Sigmoid colon (tissue), 7 donors: ENCODE data around the gene ZNF831. TPM values are rescaled to one million over a fixed set of nuclear protein-coding genes. Genes with fewer than 3 reads are reported as not detected.

Experiments
- DNase-seq: peaks from one replicate; pipeline ENCODE4 v3.0.0-alpha.2; 2019
- H3K27ac ChIP-seq, 4 donors: fragments of 200-600 bp; sonication (generic); one replicate each; pipeline ENCODE4 v1.5.1; 2016 to 2019; ENCODE audit warnings: mild to moderate bottlenecking in 1 of 4
- H3K27me3 ChIP-seq, 3 donors: fragments of 200-600 bp; sonication (generic); one replicate each; pipeline ENCODE4 v1.5.1; 2019; ENCODE audit warnings: mild to moderate bottlenecking in 1 of 3
- H3K36me3 ChIP-seq, 4 donors: fragments of 200-600 bp; sonication (generic); one replicate each; pipeline ENCODE4 v1.5.1; 2016 to 2019
- H3K4me1 ChIP-seq, 4 donors: fragments of 200-600 bp; sonication (generic); one replicate each; pipeline ENCODE4 v1.5.1; 2017 to 2019
- H3K4me3 ChIP-seq, 4 donors: fragments of 200-600 bp; sonication (generic); one replicate each; pipeline ENCODE4 v1.5.1; 2017 to 2019; ENCODE audit warnings: mild to moderate bottlenecking in 2 of 4, moderate library complexity in 1 of 4
- H3K9me3 ChIP-seq, 4 donors: fragments of 200-600 bp in 3 of 4; sonication (generic) in 3 of 4; one replicate each; pipeline versions ENCODE4 v1.5.1 to v1.6.1; 2013 to 2019
- CTCF ChIP-seq, 4 experiments: fragments of 450-650 bp in 3 of 4; fragments of 200-600 bp in 1 of 4; IDR thresholded peaks; one replicate each; pipeline ENCODE4 v1.5.1; 2016 to 2019; ENCODE audit warnings: antibody characterized with exemption in 4 of 4, mild to moderate bottlenecking in 3 of 4, moderate library complexity in 2 of 4
- EP300 ChIP-seq, 4 donors: sonication (generic); formaldehyde crosslinking; IDR thresholded peaks; one replicate each; pipeline ENCODE4 v1.6.1; 2017; ENCODE audit warnings: antibody characterized with exemption in 4 of 4
- POLR2A ChIP-seq, 2 donors: fragments of 450-650 bp; IDR thresholded peaks; one replicate each; pipeline ENCODE4 v1.6.1; 2016; ENCODE audit warnings: antibody characterized with exemption in 2 of 2, mild to moderate bottlenecking in 2 of 2, moderate library complexity in 2 of 2
- POLR2AphosphoS5 ChIP-seq, 4 donors: sonication (generic); formaldehyde crosslinking; IDR thresholded peaks; one replicate each; pipeline ENCODE4 v1.6.1; 2017; ENCODE audit warnings: antibody characterized with exemption in 4 of 4
- WGBS, 2 donors: extraction: QIAGEN DNeasy Blood & Tissue Kit; methylation state at CpG; one replicate each; pipeline ENCODE4 v1.1.7; 2013; 5-methylcytosine and 5-hydroxymethylcytosine counted together
- intact Hi-C: fragments of 100-400 bp; cut with DNase I; formaldehyde crosslinking; loops from one replicate; pipeline ENCODE4 v1.15.1; 2023
- polyA plus RNA-seq, 3 donors: library from polyadenylated mRNA; stranded (reverse); fragments of 200-250 nt; gene quantifications; one replicate each; pipeline ENCODE4 v1.2.3, GENCODE V29; 2013
- total RNA-seq, 4 donors: library from RNA; depleted of rRNA; stranded (reverse); fragments of >200 nt; gene quantifications; one replicate each; pipeline ENCODE4 v1.1.0, GENCODE V29; 2016
- donor health status: healthy with polysubstance abuse.
- donor health status: Bipolar disorder and iron deficiency.
- donor health status: healthy.

Gene ZNF831
- total and polyA plus RNA-seq, 7 donors = under 0.01 to 4.4 (median 0.50) TPM; not detected in 1

GRCh38 chr20:59123678-59124255, 39.9 kb upstream of the ZNF831 start:
- WGBS, 2 donors = 59 to 74% methylated on average over 10 of the region's 10 CpGs
- H3K27me3 ChIP-seq = no peaks in the 10 kb centered on the region
- no peak overlapping the region for H3K4me3 ChIP-seq

DNA sequence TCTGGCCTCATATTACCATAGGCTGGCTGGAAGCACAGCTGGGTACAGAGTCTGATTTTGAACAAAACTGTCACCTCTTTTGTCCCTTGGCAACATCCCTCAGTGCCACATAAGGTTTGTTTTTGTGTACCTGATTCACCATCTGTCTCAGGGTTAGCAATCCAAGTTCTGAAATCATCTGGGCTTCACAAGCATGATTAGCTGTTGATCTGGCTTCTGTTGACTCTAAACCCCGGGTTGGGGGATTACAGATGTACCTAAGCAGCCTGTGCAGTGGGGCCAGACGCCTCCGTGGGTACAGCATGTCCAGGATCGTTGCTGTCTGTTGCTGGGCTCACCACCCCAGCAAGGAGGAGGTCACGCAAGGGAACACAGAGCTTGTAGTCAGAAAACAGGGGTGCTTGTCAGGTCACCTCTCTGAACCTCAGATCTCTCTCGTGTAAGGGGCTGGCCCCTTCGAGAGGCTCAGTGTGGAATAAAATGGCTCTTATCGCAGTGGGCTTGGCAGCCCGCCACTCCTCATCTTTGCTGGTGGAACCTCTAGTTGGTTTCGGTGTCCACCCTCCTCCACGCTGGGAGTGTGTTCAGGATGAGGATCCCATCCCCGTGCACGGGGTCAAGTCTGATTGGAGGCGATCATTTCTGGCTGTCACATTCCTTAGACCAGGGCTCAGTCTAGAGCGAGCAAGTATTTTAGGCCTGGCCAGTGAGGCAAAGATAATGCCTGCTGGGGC, 39.2 kb upstream of the ZNF831 start:
- TF ChIP-seq POLR2AphosphoS5 (IDR thresholded peaks at IDR 0.05) (no peak), CTCF (IDR thresholded peaks at IDR 0.05) (no peak), EP300 (IDR thresholded peaks at IDR 0.05) (no peak), POLR2A (IDR thresholded peaks at IDR 0.05) (no peak)
- Histone ChIP-seq H3K9me3 (peaks cover 0 to 2% (median 0%) of the 10 kb centered on the region in 4 donors), H3K36me3 (no peaks in the 10 kb centered on the region), H3K4me3 (no peak overlapping the region), H3K27me3 (no peaks in the 10 kb centered on the region), H3K4me1 (no peaks in the 10 kb centered on the region), H3K27ac (no peak overlapping the region)
- 87 to 94% methylated on average over 15 of the region's 15 CpGs for WGBS, 2 donors
- intact Hi-C loops = no loop called here
- no peak for DNase-seq

More at GRCh38 chr20:59123678-59124255, 39.9 kb upstream of the ZNF831 start:
- no peak for TF ChIP-seq EP300 (IDR thresholded peaks at IDR 0.05)
- no peak for TF ChIP-seq POLR2A (IDR thresholded peaks at IDR 0.05)
- no peak for TF ChIP-seq CTCF (IDR thresholded peaks at IDR 0.05)
- TF ChIP-seq POLR2AphosphoS5 (IDR thresholded peaks at IDR 0.05) = no peak
- Histone ChIP-seq H3K9me3 (peaks cover 0 to 2% (median 0%) of the 10 kb centered on the region in 4 donors), H3K4me1 (no peaks in the 10 kb centered on the region), H3K27ac (no peak overlapping the region), H3K36me3 (no peaks in the 10 kb centered on the region)
- intact Hi-C loops = no loop called here
- no peak for DNase-seq

DNA sequence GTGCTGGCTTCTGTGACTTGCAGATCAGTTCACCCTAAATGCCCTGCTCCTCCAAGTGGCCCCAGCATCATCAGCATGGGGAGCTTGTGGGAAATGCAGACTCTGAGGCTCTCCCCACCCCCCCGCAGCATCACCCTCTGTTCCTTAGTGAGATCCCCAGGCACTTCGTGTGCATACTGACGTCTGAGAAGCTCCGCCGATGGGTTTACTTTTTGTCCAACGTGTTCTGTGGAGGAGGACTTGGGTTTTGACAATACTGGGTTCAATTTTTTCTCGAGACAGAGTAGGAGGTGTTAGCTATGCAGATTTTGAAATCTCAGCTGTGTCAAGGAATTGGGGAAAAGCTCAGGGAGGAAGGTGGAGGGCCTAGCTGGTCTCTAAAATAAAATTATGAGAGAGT, 38.3 kb upstream of the ZNF831 start:
- Histone ChIP-seq H3K27me3 (no peaks in the 10 kb centered on the region), H3K9me3 (peaks cover 0 to 2% (median 0%) of the 10 kb centered on the region in 4 donors), H3K27ac (no peak overlapping the region), H3K36me3 (no peaks in the 10 kb centered on the region), H3K4me1 (no peaks in the 10 kb centered on the region), H3K4me3 (no peak overlapping the region)
- DNase-seq = no peak
- intact Hi-C loops = no loop called here
- TF ChIP-seq POLR2A (IDR thresholded peaks at IDR 0.05) (no peak), POLR2AphosphoS5 (IDR thresholded peaks at IDR 0.05) (no peak), EP300 (IDR thresholded peaks at IDR 0.05) (no peak), CTCF (IDR thresholded peaks at IDR 0.05) (no peak)
- WGBS, 2 donors = 91 to 93% methylated on average over 7 of the region's 7 CpGs

DNA sequence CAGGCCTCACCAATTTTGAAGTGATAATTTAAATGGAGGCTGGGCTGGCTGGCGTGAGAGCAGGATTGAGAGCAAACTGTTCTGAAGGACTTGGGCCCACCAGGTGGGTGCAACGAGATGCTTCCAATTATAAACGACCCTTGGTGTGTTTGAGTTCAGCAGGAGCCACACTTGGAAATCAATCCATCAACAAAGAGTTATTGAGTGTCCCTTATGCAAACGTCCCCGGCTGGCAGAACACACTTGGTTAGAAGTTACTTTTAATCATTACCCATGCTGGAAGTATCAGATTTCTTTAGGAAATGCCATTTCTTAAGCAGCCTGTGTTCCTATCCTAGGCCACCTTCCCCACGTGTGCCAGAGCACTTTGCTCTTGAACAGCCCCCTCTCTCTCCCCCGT, 37.8 kb upstream of the ZNF831 start:
- WGBS, 2 donors = 27 to 58% methylated on average over 7 of the region's 7 CpGs
- intact Hi-C loops = no loop called here

More for the DNA sequence above, 37.8 kb upstream of the ZNF831 start:
- TF ChIP-seq EP300 (IDR thresholded peaks at IDR 0.05) (no peak), CTCF (IDR thresholded peaks at IDR 0.05) (no peak), POLR2AphosphoS5 (IDR thresholded peaks at IDR 0.05) (no peak), POLR2A (IDR thresholded peaks at IDR 0.05) (no peak)
- no peak for DNase-seq
- Histone ChIP-seq H3K9me3 (peaks cover 0 to 2% (median 0%) of the 10 kb centered on the region in 4 donors), H3K36me3 (no peaks in the 10 kb centered on the region), H3K27me3 (no peaks in the 10 kb centered on the region), H3K4me3 (no peak overlapping the region), H3K27ac (no peak overlapping the region), H3K4me1 (no peaks in the 10 kb centered on the region)
